ENCODE results near the gene FSHB.
"Not testable (repeated sequence)": the region's sequence is repeated elsewhere in the genome, so short reads cannot be mapped to it uniquely, and the experiment has no call there.

Gene FSHB

GRCh38 chr11:30230714-30231113, at the start of gene FSHB:
TSS of gene FSHB (plus strand) at chr11:30231014. CDS start at chr11:30231903, 889 bp downstream.
- DNase-seq (ENCODE audit: low spot score) = no peak

DNA sequence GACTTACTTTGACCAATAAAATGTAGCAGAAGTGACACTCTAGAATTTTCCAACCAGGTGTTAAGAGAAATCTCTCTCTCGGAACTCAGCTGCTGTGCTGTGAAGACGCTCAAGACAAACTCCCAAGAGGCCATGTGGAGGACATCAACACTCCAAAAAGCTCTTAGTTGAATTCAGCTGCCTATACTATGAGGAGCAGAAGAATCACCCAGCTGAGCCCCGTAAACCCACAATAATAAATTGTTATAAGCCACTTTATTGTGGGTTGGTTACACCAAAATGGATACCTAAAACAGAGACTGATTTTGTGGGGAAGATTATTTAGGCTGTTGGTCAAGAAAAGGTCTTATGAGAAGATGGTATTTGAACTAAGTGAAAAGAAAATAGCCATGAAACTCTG, 44.1 kb upstream of the FSHB start:
- no peak for DNase-seq (ENCODE audit: low spot score)

GRCh38 chr11:30192620-30193019, 38.2 kb upstream of the FSHB start:
- DNase-seq (ENCODE audit: low spot score) = no peak

- peak; percentile 9 for DNase-seq (ENCODE audit: low spot score)
These were observed 34.2 kb upstream of the FSHB start for GRCh38 chr11:30196400-30197206.

- DNase-seq (ENCODE audit: low spot score) = no peak
These were observed 32.9 kb upstream of the FSHB start for GRCh38 chr11:30197869-30198268.

GRCh38 chr11:30202989-30203388, 27.8 kb upstream of the FSHB start:
- DNase-seq (ENCODE audit: low spot score) = not testable (repeated sequence)

DNA sequence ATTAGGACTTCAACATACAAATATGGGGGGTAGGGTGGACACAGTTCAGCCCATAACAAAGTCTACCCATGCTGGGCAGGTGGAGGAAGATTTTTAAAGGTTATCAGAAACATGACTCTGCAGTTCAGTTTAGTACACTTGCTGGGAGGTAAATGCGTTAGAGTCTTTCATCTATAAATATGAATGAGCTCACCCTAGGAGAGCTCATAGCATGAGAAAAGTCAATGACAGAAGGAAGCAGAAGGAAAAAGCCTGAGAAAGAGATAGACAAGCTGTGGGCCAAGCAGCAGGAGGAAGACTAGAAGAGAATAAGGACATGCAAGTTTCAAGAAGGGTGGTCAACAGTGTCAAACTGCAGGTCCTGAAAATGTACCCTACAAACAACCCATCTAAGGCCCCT, 27.0 kb upstream of the FSHB start:
- no peak for DNase-seq (ENCODE audit: low spot score)

DNA sequence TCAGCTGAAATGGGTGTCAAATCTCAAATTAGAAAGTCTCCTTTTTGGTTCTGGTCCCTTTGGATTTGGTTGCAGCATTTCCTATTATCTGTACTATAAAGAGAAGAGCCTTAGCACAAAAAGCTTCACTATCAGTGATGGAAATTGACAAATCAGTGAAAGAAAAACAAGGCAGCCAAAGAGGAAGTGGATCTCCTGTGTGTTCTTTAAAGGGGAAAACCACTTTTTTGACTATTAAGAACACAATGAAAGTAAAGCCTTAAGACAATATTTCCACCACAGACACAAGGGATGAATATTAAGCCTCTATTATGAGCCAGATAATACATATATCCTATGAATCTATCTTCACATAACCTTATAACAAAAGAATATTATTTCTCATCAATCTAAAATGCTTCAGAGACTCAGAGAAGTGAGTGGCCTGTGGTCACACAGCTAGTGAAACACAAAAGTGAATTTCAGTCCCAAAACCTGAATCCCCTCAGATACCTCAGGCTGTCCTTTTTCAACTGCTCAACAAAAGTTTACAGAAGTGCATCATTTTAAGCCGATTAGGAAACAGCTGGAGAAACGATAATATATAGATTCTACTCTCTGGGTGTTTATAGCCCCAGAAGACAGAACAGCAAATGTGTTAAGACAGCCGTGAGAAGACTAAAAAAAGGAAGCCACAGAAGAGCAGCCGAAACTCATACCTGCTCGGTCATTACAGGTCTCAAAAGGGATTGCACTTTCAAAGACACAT, 24.4 kb upstream of the FSHB start:
- DNase-seq (ENCODE audit: low spot score) = no peak

DNA sequence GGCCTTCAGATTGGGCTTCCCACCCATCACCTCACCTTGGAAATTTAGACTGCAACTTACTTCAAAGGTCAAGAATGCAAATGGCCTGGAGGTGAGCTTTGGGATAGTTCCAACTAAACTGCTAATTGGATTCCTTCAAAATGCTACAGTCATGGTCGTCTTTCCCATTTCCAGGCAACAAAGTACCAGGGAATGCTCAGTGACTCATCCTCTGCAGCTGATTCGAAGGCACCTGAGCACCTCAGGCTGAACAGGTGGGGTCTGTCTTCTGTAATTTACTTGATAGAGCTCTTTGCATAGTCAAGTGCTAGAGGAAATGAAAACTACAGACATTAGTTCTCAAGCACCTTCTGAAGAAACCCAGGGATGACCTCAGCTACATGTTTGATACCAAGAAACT, 20.5 kb upstream of the FSHB start:
- no peak for DNase-seq (ENCODE audit: low spot score)

GRCh38 chr11:30216534-30216933, 14.3 kb upstream of the FSHB start:
- no peak for DNase-seq (ENCODE audit: low spot score)

- DNase-seq (ENCODE audit: low spot score) = no peak
These were observed 12.5 kb upstream of the FSHB start for GRCh38 chr11:30218278-30218677.

DNA sequence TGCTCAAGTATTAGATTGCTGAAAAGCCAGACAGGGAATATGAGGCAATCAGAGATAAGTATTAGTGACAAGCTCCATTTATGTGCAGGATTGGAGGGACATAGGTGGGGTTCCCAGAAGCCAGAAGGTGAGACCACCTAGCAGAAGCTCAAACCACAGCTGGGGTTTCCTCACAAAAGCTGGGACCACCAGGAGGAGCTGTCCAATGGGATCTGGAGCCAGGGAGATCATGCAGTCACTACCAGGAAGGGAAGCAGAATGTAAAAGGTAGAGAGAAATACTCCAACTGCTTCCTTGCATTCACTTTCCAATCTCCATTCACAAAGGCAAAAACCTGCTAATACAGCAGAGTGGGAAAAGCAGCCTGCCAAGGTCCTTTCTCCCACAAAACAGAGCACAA, 5.2 kb upstream of the FSHB start:
- no peak for DNase-seq (ENCODE audit: low spot score)

GRCh38 chr11:30228323-30228884, 2.4 kb upstream of the FSHB start:
- no peak for DNase-seq (ENCODE audit: low spot score)

GRCh38 chr11:30239025-30239424, 8.2 kb downstream of the FSHB start:
- DNase-seq (ENCODE audit: low spot score) = no peak

DNA sequence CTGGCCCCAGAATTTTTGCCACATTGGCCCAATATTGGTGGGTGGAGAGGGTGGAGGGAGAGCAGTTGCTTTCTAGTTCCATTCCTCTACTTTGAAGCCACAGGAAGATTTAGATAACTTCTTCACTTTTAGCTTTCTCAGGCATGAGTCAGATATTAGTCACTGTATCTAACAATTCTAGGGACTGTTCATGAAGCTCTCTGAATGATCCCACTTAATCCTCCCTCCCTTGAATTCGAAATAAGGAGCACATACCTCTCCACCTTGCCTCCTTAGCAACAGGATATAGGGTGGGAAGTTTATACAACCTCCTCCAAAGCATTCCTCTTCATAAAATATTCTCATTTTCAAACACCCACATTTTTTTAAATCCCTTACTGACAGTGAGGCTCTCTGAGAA, 13.5 kb downstream of the FSHB start:
- peak; percentile 6 for DNase-seq (ENCODE audit: low spot score)

GRCh38 chr11:30245621-30246020, 14.8 kb downstream of the FSHB start:
- DNase-seq (ENCODE audit: low spot score) = no peak

DNA sequence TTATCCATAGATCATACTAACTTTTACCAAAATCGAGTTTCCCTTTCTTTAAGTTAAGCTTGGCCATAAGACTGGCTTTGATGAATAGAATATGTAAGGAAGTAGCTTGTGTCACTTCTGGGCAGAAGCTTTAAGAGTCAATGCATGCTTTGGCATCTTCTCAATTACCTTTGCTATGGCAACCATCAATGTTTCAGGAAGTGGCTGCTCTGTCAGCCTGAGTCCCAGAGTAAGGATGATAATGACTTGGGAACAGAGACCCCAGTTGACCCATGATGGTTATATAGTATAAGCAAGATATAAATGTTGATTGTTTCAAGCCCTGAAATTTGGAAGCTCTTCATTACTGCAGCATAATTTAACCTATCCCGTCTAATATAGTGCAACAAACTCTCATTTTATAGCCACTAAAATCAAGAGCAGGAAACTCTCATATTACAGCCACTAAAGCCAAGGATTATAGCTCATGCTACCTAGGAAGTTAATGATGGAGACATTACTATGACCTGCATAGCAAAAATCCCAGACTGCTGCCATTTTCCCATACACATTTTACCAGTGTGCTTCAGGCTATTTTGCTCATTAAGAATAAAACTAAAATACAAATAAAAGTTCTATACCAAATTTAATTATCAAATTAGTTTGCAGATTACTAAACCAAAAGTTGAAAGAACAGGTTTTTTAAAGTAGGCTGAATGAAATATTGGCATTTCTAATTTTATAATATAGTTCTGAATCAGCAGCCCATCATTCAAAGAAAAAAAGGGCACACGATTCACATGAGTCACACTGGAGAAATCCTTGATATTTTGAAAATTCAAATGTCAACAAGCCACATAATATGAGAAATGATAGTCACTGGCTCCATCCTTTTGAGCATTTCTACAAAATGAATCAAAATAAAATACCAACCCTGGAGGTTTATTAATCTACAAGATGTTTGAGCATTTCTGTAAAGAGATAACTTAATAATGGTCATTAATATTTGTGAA, 23.8 kb downstream of the FSHB start:
- no peak for DNase-seq (ENCODE audit: low spot score)

GRCh38 chr11:30255637-30256036, 24.8 kb downstream of the FSHB start:
- DNase-seq (ENCODE audit: low spot score) = no peak

DNA sequence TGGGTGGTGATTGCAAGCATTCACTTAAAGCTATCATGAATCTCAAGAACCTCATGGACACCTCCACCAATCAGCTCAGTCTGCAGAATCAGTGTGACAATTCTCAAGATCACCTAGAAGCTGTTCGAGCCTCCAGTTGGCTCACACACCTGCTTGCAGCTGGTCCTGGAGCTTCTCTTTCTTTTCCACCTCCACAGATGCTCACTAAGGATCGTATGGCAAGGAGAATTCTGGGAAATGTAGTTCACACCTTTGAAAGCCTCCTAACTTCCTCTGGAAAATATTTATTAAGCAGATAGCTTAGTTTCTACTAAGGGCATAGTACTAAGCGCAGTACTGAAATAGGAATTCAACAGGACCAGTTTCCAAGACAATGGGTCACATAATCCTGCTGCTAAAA, 26.2 kb downstream of the FSHB start:
- no peak for DNase-seq (ENCODE audit: low spot score)

GRCh38 chr11:30258679-30259078, 27.9 kb downstream of the FSHB start:
- no peak for DNase-seq (ENCODE audit: low spot score)

DNA sequence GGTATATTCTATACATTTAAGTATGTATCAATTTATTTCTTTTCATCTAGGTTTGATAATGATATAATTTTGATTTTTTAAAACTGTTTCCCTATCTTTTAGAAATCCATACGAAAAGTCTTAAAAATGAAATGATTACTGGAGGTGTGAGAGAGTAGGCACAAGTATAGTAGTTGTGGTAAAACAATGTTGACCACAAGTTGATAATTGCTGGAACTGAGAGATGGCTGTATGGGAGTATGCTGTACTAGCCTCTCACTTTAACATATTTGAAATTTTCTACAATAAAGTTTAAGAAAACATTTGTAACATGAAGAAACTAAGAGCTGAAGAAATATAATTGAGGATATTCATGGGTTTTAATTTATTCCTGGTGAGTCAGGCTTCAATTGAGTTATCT, 30.0 kb downstream of the FSHB start:
- DNase-seq (ENCODE audit: low spot score) = no peak

GRCh38 chr11:30261821-30262220, 31.0 kb downstream of the FSHB start:
- DNase-seq (ENCODE audit: low spot score) = no peak
